Panc1 (cell line): ENCODE data around the gene PLEKHG4B. TPM values are rescaled to one million over a fixed set of nuclear protein-coding genes. Genes with fewer than 3 reads are reported as not detected.

Experiments used
- ATAC-seq: fragments of 200-7000 bp; cut with Tn5 transposase; 2 replicates; pipeline ENCODE4 v1.9.1; 2020; ENCODE audit warnings: mild to moderate bottlenecking, moderate library complexity
- BruUV-seq: library from RNA; stranded (reverse); fragments of 400-500 nt; replicated peaks from 2 replicates; lab custom pipeline; 2021; lab: Mats Ljungman, UMichigan
- CTCF ChIA-PET: fragments of 300-600 bp; sonication (Branson Sonifier 250); formaldehyde crosslinking; loops from one replicate; lab custom pipeline; 2022; ENCODE audit warnings: antibody characterized with exemption; lab: Charles Lee
- POLR2A ChIA-PET: fragments of 300-600 bp; sonication (Branson Sonifier 250); formaldehyde crosslinking; loops from one replicate; lab custom pipeline; 2022; ENCODE audit warnings: antibody characterized with exemption; lab: Charles Lee
- DNase-seq: peaks from one replicate; pipeline ENCODE4 v3.0.0-alpha.2; 2010; ENCODE audit warnings: low read depth, low spot score
- H3K27ac ChIP-seq: 2 replicates; pipeline ENCODE4 v1.5.1; 2011; ENCODE audit warnings: mild to moderate bottlenecking, low read length, inconsistent platforms
- H3K27me3 ChIP-seq: fragments of 200-500 bp; sonication (Bioruptor generic); 2 replicates; pipeline ENCODE4 v1.6.0; 2014; ENCODE audit warnings: low read length, inconsistent platforms; ENCODE audit not compliant: control insufficient read depth, insufficient read depth
- H3K36me3 ChIP-seq: fragments of 200-500 bp; sonication (Bioruptor generic); 2 replicates; pipeline ENCODE4 v1.5.1; 2014; ENCODE audit warnings: inconsistent platforms, mild to moderate bottlenecking, low read length, moderate library complexity; ENCODE audit not compliant: control insufficient read depth, insufficient read depth
- H3K4me1 ChIP-seq: 2 replicates; pipeline ENCODE4 v1.5.1; 2011; ENCODE audit warnings: inconsistent platforms, mild to moderate bottlenecking, low read length, moderate library complexity; ENCODE audit not compliant: control insufficient read depth, insufficient read depth
- H3K4me3 ChIP-seq, 2 experiments: 2 replicates each; pipeline ENCODE4 v1.5.1; 2011 to 2012; ENCODE audit warnings: low read depth in 2 of 2, low read length in 2 of 2, mild to moderate bottlenecking in 2 of 2, inconsistent platforms in 1 of 2, moderate library complexity in 1 of 2
- H3K9me3 ChIP-seq: fragments of 200-500 bp; sonication (Bioruptor generic); 2 replicates; pipeline ENCODE4 v1.5.1; 2014; ENCODE audit warnings: low read depth, mild to moderate bottlenecking, inconsistent platforms, low read length, moderate library complexity; ENCODE audit not compliant: control insufficient read depth, insufficient read depth
- POLR2AphosphoS5 ChIP-seq: IDR thresholded peaks from 2 replicates; pipeline ENCODE4 v1.6.1; 2012; ENCODE audit warnings: mild to moderate bottlenecking, low read depth, low read length, moderate library complexity
- REST ChIP-seq, 2 experiments: IDR thresholded peaks; 2 replicates each; pipeline ENCODE4 v1.6.1; 2011 to 2012; ENCODE audit warnings: low read depth in 2 of 2, control low read depth in 1 of 2, low read length in 1 of 2, mild to moderate bottlenecking in 1 of 2, moderate library complexity in 1 of 2; ENCODE audit not compliant: insufficient read depth in 1 of 2
- SIN3A ChIP-seq: IDR thresholded peaks from 2 replicates; pipeline ENCODE4 v1.6.1; 2012; ENCODE audit warnings: low read depth, mild to moderate bottlenecking, low read length, moderate library complexity, borderline replicate concordance; ENCODE audit not compliant: insufficient read depth
- TCF7L2 ChIP-seq: IDR thresholded peaks from 2 replicates; pipeline ENCODE4 v1.6.1; 2011; ENCODE audit warnings: mild to moderate bottlenecking, low read depth, low read length, inconsistent platforms
- in situ Hi-C: cut with HindIII; loops from 2 replicates; pipeline ENCODE4 v1.10.0; 2016; ENCODE audit warnings: low sequenced_read_pairs, low pct_unique_long_range_greater_than_20kb
- intact Hi-C: fragments of 100-400 bp; cut with micrococcal nuclease; formaldehyde crosslinking; loops from one replicate; pipeline ENCODE4 v1.10.0; 2022; ENCODE audit not compliant: unreplicated experiment
- total RNA-seq: library from RNA; stranded (reverse); gene quantifications from one replicate; pipeline ENCODE4 v1.2.1, GENCODE V29; 2021; ENCODE audit not compliant: unreplicated experiment
- TF ChIP-seq, protein P1 (sequence below): fragments of 450-650 bp; IDR thresholded peaks from 2 replicates; pipeline ENCODE4 v1.5.1; 2017; ENCODE audit warnings: mild to moderate bottlenecking

The PLEKHG4B gene
- total RNA-seq, 1 experiment from 2014 or later, result 8.9 TPM

- ChIA-PET CTCF (no interaction called here), POLR2A (no interaction called here)
- no TSS peak for BruUV-seq
- Histone ChIP-seq H3K27me3 (no peaks in the 10 kb centered on the region), H3K4me1 (peaks cover 4% of the 10 kb centered on the region; the same call in 1 of the 2 replicates), H3K4me3 (no peak overlapping the region), H3K36me3 (no peaks in the 10 kb centered on the region), H3K27ac (no peak overlapping the region), H3K9me3 (no peaks in the 10 kb centered on the region)
- DNase-seq, result no peak
- intact Hi-C loops, result no loop called here
- TF ChIP-seq REST (IDR thresholded peaks at IDR 0.05; ENCODE audit: insufficient read depth in 1 of 2, low read depth in 2 of 2, low read length in 1 of 2) (no peak), TCF7L2 (no peak), SIN3A (no peak), POLR2AphosphoS5 (no peak)
- TF ChIP-seq, protein P1, sequence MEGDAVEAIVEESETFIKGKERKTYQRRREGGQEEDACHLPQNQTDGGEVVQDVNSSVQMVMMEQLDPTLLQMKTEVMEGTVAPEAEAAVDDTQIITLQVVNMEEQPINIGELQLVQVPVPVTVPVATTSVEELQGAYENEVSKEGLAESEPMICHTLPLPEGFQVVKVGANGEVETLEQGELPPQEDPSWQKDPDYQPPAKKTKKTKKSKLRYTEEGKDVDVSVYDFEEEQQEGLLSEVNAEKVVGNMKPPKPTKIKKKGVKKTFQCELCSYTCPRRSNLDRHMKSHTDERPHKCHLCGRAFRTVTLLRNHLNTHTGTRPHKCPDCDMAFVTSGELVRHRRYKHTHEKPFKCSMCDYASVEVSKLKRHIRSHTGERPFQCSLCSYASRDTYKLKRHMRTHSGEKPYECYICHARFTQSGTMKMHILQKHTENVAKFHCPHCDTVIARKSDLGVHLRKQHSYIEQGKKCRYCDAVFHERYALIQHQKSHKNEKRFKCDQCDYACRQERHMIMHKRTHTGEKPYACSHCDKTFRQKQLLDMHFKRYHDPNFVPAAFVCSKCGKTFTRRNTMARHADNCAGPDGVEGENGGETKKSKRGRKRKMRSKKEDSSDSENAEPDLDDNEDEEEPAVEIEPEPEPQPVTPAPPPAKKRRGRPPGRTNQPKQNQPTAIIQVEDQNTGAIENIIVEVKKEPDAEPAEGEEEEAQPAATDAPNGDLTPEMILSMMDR, result no peak
- no peak for ATAC-seq
- in situ Hi-C loops, result no loop called here
Observed at GRCh38 chr5:198516-199196, 106.7 kb downstream of the PLEKHG4B start.

DNA sequence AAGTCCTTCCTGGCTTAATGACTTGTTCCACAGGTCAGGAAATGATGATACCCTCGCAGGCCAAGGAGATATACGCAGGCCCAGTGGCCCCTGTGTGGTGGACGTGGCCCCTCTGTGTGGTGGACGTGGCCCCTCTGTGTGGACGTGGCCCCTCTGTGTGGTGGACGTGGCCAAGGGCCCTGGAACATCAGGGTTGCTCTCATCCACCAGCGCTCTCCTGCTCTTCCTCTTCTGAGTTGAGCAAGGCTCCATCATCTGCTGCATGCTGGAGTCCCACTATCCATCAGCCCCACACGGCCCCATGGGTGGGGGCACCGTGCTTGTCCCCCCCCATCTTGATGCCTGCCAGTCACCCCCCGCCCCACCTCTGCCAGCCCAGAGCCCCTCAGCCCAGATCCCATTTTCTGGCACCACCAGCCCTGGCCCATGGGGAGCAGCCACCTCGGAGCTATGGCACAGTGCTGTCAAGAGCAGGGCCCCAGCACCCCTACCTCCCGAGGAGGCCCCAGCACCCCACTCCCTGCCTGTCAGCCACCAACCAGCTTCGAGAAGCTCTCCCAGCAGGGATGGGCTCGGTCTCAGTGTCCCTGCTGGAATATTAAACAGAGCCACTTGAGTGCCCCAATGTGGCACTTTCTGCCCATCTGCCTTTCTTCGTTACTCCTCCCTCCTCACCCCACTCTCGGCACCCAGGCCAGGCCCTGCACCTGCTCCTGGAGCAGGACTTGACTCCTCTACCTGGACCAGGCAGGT lies 107.4 kb downstream of the PLEKHG4B start:
- TF ChIP-seq TCF7L2 (no peak), SIN3A (no peak), POLR2AphosphoS5 (no peak), REST (IDR thresholded peaks at IDR 0.05; ENCODE audit: insufficient read depth in 1 of 2, low read depth in 2 of 2, low read length in 1 of 2) (no peak)
- TF ChIP-seq, protein P1, result no peak
- ChIA-PET CTCF (interaction anchor here (0.7 kb wide), 1 partner anchor 792 kb away, joined by 8 read pairs; no protein-coding TSS in a partner anchor), POLR2A (no interaction called here)

More for the DNA sequence above, 107.4 kb downstream of the PLEKHG4B start:
- intact Hi-C loops (no loop called here), in situ Hi-C loops (no loop called here)
- BruUV-seq, result no TSS peak
- Histone ChIP-seq H3K27me3 (no peaks in the 10 kb centered on the region), H3K36me3 (no peaks in the 10 kb centered on the region), H3K9me3 (no peaks in the 10 kb centered on the region), H3K4me3 (no peak overlapping the region), H3K4me1 (peaks cover 4% of the 10 kb centered on the region; the same call in 1 of the 2 replicates), H3K27ac (no peak overlapping the region)
- ATAC-seq (no peak), DNase-seq (no peak)
